ENCODE results near the gene IFT74.

IFT74 gene

DNA sequence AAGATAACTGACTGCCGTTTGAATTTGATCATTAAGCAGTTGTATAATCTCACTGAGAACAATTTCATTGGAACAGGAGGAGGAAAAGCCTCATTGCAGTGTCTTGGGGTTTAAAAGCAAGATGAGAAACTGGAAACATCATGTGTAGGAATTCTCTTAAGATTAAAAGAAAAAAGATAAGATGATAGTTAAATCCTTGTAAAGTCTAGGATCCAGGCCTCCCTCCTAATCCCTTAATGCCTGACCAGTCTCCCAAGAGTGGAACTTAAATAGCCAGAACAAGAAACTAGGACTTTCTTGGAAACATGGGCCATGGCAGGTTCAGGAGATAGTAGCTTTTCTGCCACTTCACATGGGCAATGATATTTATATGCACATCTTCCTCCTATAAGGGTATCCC lies 86.3 kb downstream of the IFT74 start:
- Histone ChIP-seq H4K5ac (ENCODE audit: low read length) (no peak overlapping the region), H3K4me2 (ENCODE audit: low read length) (no peak overlapping the region), H3K27me3 (ENCODE audit: insufficient read depth, low read length, poor library complexity) (no peaks in the 10 kb centered on the region), H2BK15ac (replicated peaks; ENCODE audit: low read depth) (no peak overlapping the region), H3K23ac (ENCODE audit: low read length) (no peak overlapping the region), H3K4me1 (ENCODE audit: control insufficient read depth, low read depth, low read length) (no peaks in the 10 kb centered on the region), H3K9ac (ENCODE audit: low read length) (no peak overlapping the region), H3K18ac (ENCODE audit: low read length) (no peak overlapping the region), H3K36me3 (ENCODE audit: control insufficient read depth, insufficient read depth, low read length) (no peaks in the 10 kb centered on the region), H2AK5ac (ENCODE audit: low read length) (no peak overlapping the region), H3K79me2 (ENCODE audit: control insufficient read depth, insufficient read depth, low read length) (no peaks in the 10 kb centered on the region), H3K27ac (ENCODE audit: low read depth, low read length) (no peak overlapping the region), H3K56ac (ENCODE audit: low read length) (no peak overlapping the region), H4K8ac (ENCODE audit: low read depth, low read length) (no peak overlapping the region), H3K79me1 (ENCODE audit: low read length) (no peaks in the 10 kb centered on the region), H2BK120ac (ENCODE audit: low read depth, low read length) (no peak overlapping the region), H2BK5ac (ENCODE audit: low read length) (no peak overlapping the region), H3K4me3 (ENCODE audit: low read length) (no peak overlapping the region), H3K4ac (ENCODE audit: low read depth, low read length) (no peak overlapping the region)
- WGBS (ENCODE audit: extremely low coverage, insufficient coverage, low lambda C conversion rate), result no CpG with 5 or more reads among the region's 1 CpG
- DNase-seq, result no peak

DNA sequence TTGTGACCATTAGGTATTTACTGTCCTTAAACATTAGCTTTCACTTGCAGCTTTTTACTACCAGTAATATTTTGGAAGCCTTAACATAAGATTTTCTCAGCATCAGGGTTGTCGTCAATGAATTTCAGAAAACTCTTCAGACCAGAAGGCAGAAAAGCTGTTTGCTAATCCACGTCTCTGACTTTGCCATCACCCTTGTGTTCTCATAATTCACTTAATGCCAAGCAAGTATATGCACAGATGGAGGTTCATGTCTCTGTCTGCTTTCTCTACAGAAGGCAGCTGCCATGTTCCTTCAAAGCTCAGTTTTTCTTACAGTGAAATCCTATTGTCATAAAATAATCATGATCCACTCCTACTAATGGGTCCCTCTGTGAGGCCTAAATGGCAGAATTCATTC lies 87.0 kb downstream of the IFT74 start:
- H2AK5ac ChIP-seq (ENCODE audit: low read length), result no peak overlapping the region
- H2BK5ac ChIP-seq (ENCODE audit: low read length), result no peak overlapping the region
- no peaks in the 10 kb centered on the region for H3K36me3 ChIP-seq (ENCODE audit: control insufficient read depth, insufficient read depth, low read length)
- no peak overlapping the region for H3K27ac ChIP-seq (ENCODE audit: low read depth, low read length)
- H4K5ac ChIP-seq (ENCODE audit: low read length), result no peak overlapping the region
- no peak for DNase-seq
- no peak overlapping the region for H2BK120ac ChIP-seq (ENCODE audit: low read depth, low read length)
- H3K4me1 ChIP-seq (ENCODE audit: control insufficient read depth, low read depth, low read length), result no peaks in the 10 kb centered on the region
- no peaks in the 10 kb centered on the region for H3K79me1 ChIP-seq (ENCODE audit: low read length)
- no peak overlapping the region for H3K4me2 ChIP-seq (ENCODE audit: low read length)
- no peak overlapping the region for H3K9ac ChIP-seq (ENCODE audit: low read length)
- H3K4ac ChIP-seq (ENCODE audit: low read depth, low read length), result no peak overlapping the region
- H3K4me3 ChIP-seq (ENCODE audit: low read length), result no peak overlapping the region
- H3K79me2 ChIP-seq (ENCODE audit: control insufficient read depth, insufficient read depth, low read length), result no peaks in the 10 kb centered on the region
- no peak overlapping the region for H3K18ac ChIP-seq (ENCODE audit: low read length)
- no CpG with 5 or more reads among the region's 2 CpGs for WGBS (ENCODE audit: extremely low coverage, insufficient coverage, low lambda C conversion rate)
- no peak overlapping the region for H2BK15ac ChIP-seq (replicated peaks; ENCODE audit: low read depth)
- H4K8ac ChIP-seq (ENCODE audit: low read depth, low read length), result no peak overlapping the region
- H3K56ac ChIP-seq (ENCODE audit: low read length), result no peak overlapping the region
- no peak overlapping the region for H3K23ac ChIP-seq (ENCODE audit: low read length)
- no peaks in the 10 kb centered on the region for H3K27me3 ChIP-seq (ENCODE audit: insufficient read depth, low read length, poor library complexity)

DNA sequence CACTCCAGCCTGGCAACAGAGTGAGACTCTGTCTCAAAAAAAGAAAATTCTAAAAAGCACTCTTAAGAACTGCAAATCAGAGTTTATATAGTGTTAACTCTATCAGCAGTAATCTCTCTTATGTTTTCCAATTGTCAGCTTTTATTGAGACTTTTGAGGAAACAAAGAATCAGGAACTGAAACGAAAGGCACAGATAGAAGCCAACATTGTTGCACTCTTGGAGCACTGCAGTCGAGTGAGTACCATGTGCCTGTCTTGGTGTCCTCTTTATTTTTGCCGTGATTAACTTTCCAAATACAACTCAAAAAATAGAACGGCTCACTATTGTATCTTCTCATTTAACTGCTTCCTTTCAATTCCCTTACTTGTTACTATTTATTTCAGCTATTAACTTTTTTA lies 90.9 kb downstream of the IFT74 start:
- Histone ChIP-seq H3K4me3 (ENCODE audit: low read length) (no peak overlapping the region), H3K23ac (ENCODE audit: low read length) (no peak overlapping the region), H3K4me1 (ENCODE audit: control insufficient read depth, low read depth, low read length) (no peaks in the 10 kb centered on the region), H3K4ac (ENCODE audit: low read depth, low read length) (no peak overlapping the region), H4K8ac (ENCODE audit: low read depth, low read length) (no peak overlapping the region), H2BK5ac (ENCODE audit: low read length) (no peak overlapping the region), H3K18ac (ENCODE audit: low read length) (no peak overlapping the region), H3K79me1 (ENCODE audit: low read length) (no peaks in the 10 kb centered on the region), H3K9ac (ENCODE audit: low read length) (no peak overlapping the region), H3K36me3 (ENCODE audit: control insufficient read depth, insufficient read depth, low read length) (no peaks in the 10 kb centered on the region), H3K27ac (ENCODE audit: low read depth, low read length) (no peak overlapping the region), H3K56ac (ENCODE audit: low read length) (no peak overlapping the region), H3K27me3 (ENCODE audit: insufficient read depth, low read length, poor library complexity) (no peaks in the 10 kb centered on the region), H3K4me2 (ENCODE audit: low read length) (no peak overlapping the region), H2BK120ac (ENCODE audit: low read depth, low read length) (no peak overlapping the region), H2AK5ac (ENCODE audit: low read length) (no peak overlapping the region), H4K5ac (ENCODE audit: low read length) (no peak overlapping the region), H3K79me2 (ENCODE audit: control insufficient read depth, insufficient read depth, low read length) (no peaks in the 10 kb centered on the region), H2BK15ac (replicated peaks; ENCODE audit: low read depth) (no peak overlapping the region)
- DNase-seq, result no peak
- no CpG with 5 or more reads among the region's 4 CpGs for WGBS (ENCODE audit: extremely low coverage, insufficient coverage, low lambda C conversion rate)

DNA sequence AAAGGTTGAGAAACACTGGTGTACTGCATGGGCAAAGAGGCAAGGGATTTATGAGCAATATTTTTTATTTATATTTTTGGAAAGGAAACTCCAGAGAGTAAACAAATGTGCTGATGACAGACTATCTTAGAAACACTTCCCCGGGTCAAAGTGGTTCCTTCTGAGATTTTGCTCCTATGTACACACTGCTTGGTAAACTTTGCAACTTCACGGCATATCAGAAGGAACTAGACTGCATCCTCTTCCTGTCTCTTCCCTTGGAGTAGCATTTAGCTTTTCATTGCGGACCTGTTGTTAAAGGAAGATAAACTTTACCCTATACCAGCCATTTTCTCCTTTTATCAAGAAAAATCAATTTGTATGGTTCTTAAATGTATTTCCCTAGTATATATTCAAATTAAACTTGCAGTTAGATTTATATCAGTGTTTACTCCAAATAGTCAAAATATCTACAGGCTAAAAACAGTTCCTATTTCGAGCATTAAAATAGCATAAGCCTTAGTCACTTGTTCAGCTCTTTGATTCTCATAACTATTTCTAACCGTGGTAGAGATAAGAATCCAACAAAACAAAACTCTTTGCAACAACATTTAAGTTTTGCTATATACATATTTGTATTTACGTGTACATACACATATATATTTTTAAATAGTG lies 97.3 kb downstream of the IFT74 start:
- Histone ChIP-seq H3K18ac (ENCODE audit: low read length) (no peak overlapping the region), H2BK5ac (ENCODE audit: low read length) (no peak overlapping the region), H3K27me3 (ENCODE audit: insufficient read depth, low read length, poor library complexity) (no peaks in the 10 kb centered on the region), H2BK120ac (ENCODE audit: low read depth, low read length) (no peak overlapping the region), H4K8ac (ENCODE audit: low read depth, low read length) (no peak overlapping the region), H3K4ac (ENCODE audit: low read depth, low read length) (no peak overlapping the region), H3K79me2 (ENCODE audit: control insufficient read depth, insufficient read depth, low read length) (no peaks in the 10 kb centered on the region), H3K79me1 (ENCODE audit: low read length) (no peaks in the 10 kb centered on the region), H3K23ac (ENCODE audit: low read length) (no peak overlapping the region), H3K36me3 (ENCODE audit: control insufficient read depth, insufficient read depth, low read length) (no peaks in the 10 kb centered on the region), H3K27ac (ENCODE audit: low read depth, low read length) (no peak overlapping the region), H3K4me2 (ENCODE audit: low read length) (no peak overlapping the region), H4K5ac (ENCODE audit: low read length) (no peak overlapping the region), H3K4me1 (ENCODE audit: control insufficient read depth, low read depth, low read length) (no peaks in the 10 kb centered on the region), H2AK5ac (ENCODE audit: low read length) (no peak overlapping the region), H3K4me3 (ENCODE audit: low read length) (no peak overlapping the region), H3K9ac (ENCODE audit: low read length) (no peak overlapping the region), H3K56ac (ENCODE audit: low read length) (no peak overlapping the region), H2BK15ac (replicated peaks; ENCODE audit: low read depth) (no peak overlapping the region)
- WGBS (ENCODE audit: extremely low coverage, insufficient coverage, low lambda C conversion rate), result no CpG with 5 or more reads among the region's 6 CpGs
- no peak for DNase-seq

DNA sequence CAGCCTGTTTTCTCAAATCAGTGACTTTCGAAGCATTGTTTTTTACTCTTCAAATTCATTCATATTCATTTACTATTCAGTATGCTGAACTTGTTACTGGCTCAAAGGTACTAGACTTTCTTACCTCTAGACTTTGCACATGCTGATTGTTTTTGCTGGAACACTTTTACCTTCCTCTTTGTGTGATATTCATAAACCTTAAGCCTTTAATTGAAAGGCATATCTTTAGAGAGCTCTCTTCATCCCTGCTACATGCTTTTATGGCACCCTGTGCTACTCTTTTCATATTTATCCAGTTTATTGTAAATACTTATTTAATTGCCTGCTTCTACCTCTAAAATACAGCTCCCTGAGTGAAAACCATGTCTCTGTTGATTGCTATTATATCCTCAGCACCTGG lies 97.9 kb downstream of the IFT74 start:
- Histone ChIP-seq H3K18ac (ENCODE audit: low read length) (no peak overlapping the region), H3K56ac (ENCODE audit: low read length) (no peak overlapping the region), H3K4me2 (ENCODE audit: low read length) (no peak overlapping the region), H3K4me3 (ENCODE audit: low read length) (no peak overlapping the region), H3K79me1 (ENCODE audit: low read length) (no peaks in the 10 kb centered on the region), H4K8ac (ENCODE audit: low read depth, low read length) (no peak overlapping the region), H3K4me1 (ENCODE audit: control insufficient read depth, low read depth, low read length) (no peaks in the 10 kb centered on the region), H3K4ac (ENCODE audit: low read depth, low read length) (no peak overlapping the region), H3K27me3 (ENCODE audit: insufficient read depth, low read length, poor library complexity) (no peaks in the 10 kb centered on the region), H3K36me3 (ENCODE audit: control insufficient read depth, insufficient read depth, low read length) (no peaks in the 10 kb centered on the region), H3K23ac (ENCODE audit: low read length) (no peak overlapping the region), H4K5ac (ENCODE audit: low read length) (no peak overlapping the region), H3K79me2 (ENCODE audit: control insufficient read depth, insufficient read depth, low read length) (no peaks in the 10 kb centered on the region), H2BK120ac (ENCODE audit: low read depth, low read length) (no peak overlapping the region), H3K27ac (ENCODE audit: low read depth, low read length) (no peak overlapping the region), H2BK15ac (replicated peaks; ENCODE audit: low read depth) (no peak overlapping the region), H2AK5ac (ENCODE audit: low read length) (no peak overlapping the region), H2BK5ac (ENCODE audit: low read length) (no peak overlapping the region), H3K9ac (ENCODE audit: low read length) (no peak overlapping the region)
- DNase-seq, result no peak
- WGBS (ENCODE audit: extremely low coverage, insufficient coverage, low lambda C conversion rate), result no CpG with 5 or more reads among the region's 1 CpG

DNA sequence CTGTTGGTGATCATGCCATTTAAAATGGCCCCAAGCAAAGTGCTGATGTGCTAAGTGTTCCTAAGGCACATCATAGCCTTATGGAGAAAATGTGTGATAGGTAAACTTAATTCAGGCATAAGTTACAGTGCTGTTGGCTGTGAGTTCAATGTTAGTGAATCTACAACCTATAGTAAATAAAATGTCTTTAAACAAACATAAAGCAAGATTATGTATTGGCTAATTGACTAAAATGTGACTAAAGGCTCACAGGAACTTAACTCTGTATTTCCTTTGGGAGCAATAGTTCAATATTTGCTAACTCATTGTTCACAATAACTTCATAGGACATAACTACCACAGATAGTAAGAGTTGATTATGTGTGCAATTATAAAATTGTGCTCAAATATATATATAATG lies 98.6 kb downstream of the IFT74 start:
- no peak overlapping the region for H3K18ac ChIP-seq (ENCODE audit: low read length)
- H2AK5ac ChIP-seq (ENCODE audit: low read length), result no peak overlapping the region
- no peak overlapping the region for H4K8ac ChIP-seq (ENCODE audit: low read depth, low read length)
- no peak overlapping the region for H3K4me2 ChIP-seq (ENCODE audit: low read length)
- no peaks in the 10 kb centered on the region for H3K79me1 ChIP-seq (ENCODE audit: low read length)
- no peaks in the 10 kb centered on the region for H3K27me3 ChIP-seq (ENCODE audit: insufficient read depth, low read length, poor library complexity)
- no peak overlapping the region for H4K5ac ChIP-seq (ENCODE audit: low read length)
- H3K23ac ChIP-seq (ENCODE audit: low read length), result no peak overlapping the region
- H3K56ac ChIP-seq (ENCODE audit: low read length), result no peak overlapping the region
- DNase-seq, result no peak
- no peak overlapping the region for H3K9ac ChIP-seq (ENCODE audit: low read length)
- no peak overlapping the region for H3K27ac ChIP-seq (ENCODE audit: low read depth, low read length)
- no peaks in the 10 kb centered on the region for H3K4me1 ChIP-seq (ENCODE audit: control insufficient read depth, low read depth, low read length)
- no peak overlapping the region for H3K4me3 ChIP-seq (ENCODE audit: low read length)
- H2BK5ac ChIP-seq (ENCODE audit: low read length), result no peak overlapping the region
- no peak overlapping the region for H2BK15ac ChIP-seq (replicated peaks; ENCODE audit: low read depth)
- no peaks in the 10 kb centered on the region for H3K36me3 ChIP-seq (ENCODE audit: control insufficient read depth, insufficient read depth, low read length)
- H3K4ac ChIP-seq (ENCODE audit: low read depth, low read length), result no peak overlapping the region
- no peak overlapping the region for H2BK120ac ChIP-seq (ENCODE audit: low read depth, low read length)
- no peaks in the 10 kb centered on the region for H3K79me2 ChIP-seq (ENCODE audit: control insufficient read depth, insufficient read depth, low read length)

Data from mesendoderm (in vitro differentiated cells).